HEK293 (cell line): ENCODE results near the gene WDR77.

ENCODE experiments used
- CTCF ChIA-PET: fragments of 350-600 bp; formaldehyde crosslinking; extraction: SDS; loops from one replicate; lab custom pipeline; 2021; ENCODE audit warnings: antibody characterized with exemption; lab: Yijun Ruan, JAX
- POLR2A ChIA-PET: fragments of 300-600 bp; formaldehyde crosslinking; extraction: SDS; loops from one replicate; lab custom pipeline; 2020; ENCODE audit warnings: antibody characterized with exemption, inconsistent platforms; lab: Yijun Ruan, JAX
- H3K27ac ChIP-seq: fragments of 200-500 bp; sonication (Bioruptor generic); 2 replicates; pipeline ENCODE4 v1.5.1; 2014; ENCODE audit warnings: low read depth, low read length, control low read depth, inconsistent platforms; ENCODE audit errors: extremely low read depth
- H3K36me3 ChIP-seq, 2 experiments: fragments of 200-500 bp in 1 of 2; sonication (Bioruptor generic) in 1 of 2; 1 replicate in 1 of 2; 2 replicates in 1 of 2; pipeline ENCODE4 v1.5.1; 2014 to 2017; ENCODE audit warnings: inconsistent platforms in 2 of 2, low read length in 2 of 2; ENCODE audit not compliant: control insufficient read depth in 2 of 2, insufficient read depth in 1 of 2
- H3K4me1 ChIP-seq: fragments of 200-500 bp; sonication (Bioruptor generic); 2 replicates; pipeline ENCODE4 v1.5.1; 2014; ENCODE audit warnings: mild to moderate bottlenecking, low read length, inconsistent platforms; ENCODE audit not compliant: control insufficient read depth, insufficient read depth
- H3K4me3 ChIP-seq: 2 replicates; pipeline ENCODE4 v1.5.1; 2011; ENCODE audit warnings: low read depth, mild to moderate bottlenecking, control low read depth, low read length, moderate library complexity
- H3K9me3 ChIP-seq: fragments of 200-500 bp; sonication (Bioruptor generic); 2 replicates; pipeline ENCODE4 v1.5.1; 2014; ENCODE audit warnings: low read depth, low read length, inconsistent platforms; ENCODE audit not compliant: control insufficient read depth, insufficient read depth
- BCL11A ChIP-seq: fragments of 450-650 bp; formaldehyde crosslinking; IDR thresholded peaks from 2 replicates; pipeline ENCODE4 v1.5.1; 2016; ENCODE audit warnings: low read depth, missing biosample characterization, missing genetic modification characterization
- MEIS1 ChIP-seq: sonication (generic); formaldehyde crosslinking; IDR thresholded peaks from 2 replicates; pipeline ENCODE4 v1.8.1; 2022; ENCODE audit warnings: missing genetic modification reagents, mild to moderate bottlenecking, borderline replicate concordance
- PRDM2 ChIP-seq: fragments of 450-650 bp; formaldehyde crosslinking; IDR thresholded peaks from 2 replicates; pipeline ENCODE4 v1.5.1; 2016; ENCODE audit warnings: missing biosample characterization, missing genetic modification characterization, borderline replicate concordance
- SETDB1 ChIP-seq: IDR thresholded peaks from one replicate; pipeline ENCODE4 v1.6.1; 2017; ENCODE audit warnings: mild to moderate bottlenecking, low read length, moderate library complexity, mixed read lengths; ENCODE audit not compliant: insufficient read length
- SP2 ChIP-seq: fragments of 450-650 bp; formaldehyde crosslinking; IDR thresholded peaks from 2 replicates; pipeline ENCODE4 v1.5.1; 2016; ENCODE audit warnings: missing biosample characterization, missing genetic modification characterization
- TRIM28 ChIP-seq: IDR thresholded peaks from 2 replicates; pipeline ENCODE4 v1.6.1; 2011; ENCODE audit warnings: low read length, control low read depth, borderline replicate concordance
- ZNF202 ChIP-seq: fragments of 450-650 bp; formaldehyde crosslinking; IDR thresholded peaks from 2 replicates; pipeline ENCODE4 v1.5.1; 2016; ENCODE audit warnings: missing biosample characterization, missing genetic modification characterization, borderline replicate concordance
- ZNF350 ChIP-seq: fragments of 450-650 bp; formaldehyde crosslinking; IDR thresholded peaks from 2 replicates; pipeline ENCODE4 v1.5.0; 2017; ENCODE audit warnings: missing biosample characterization, mild to moderate bottlenecking, missing genetic modification characterization
- ZNF37A ChIP-seq: fragments of 450-650 bp; IDR thresholded peaks from 2 replicates; pipeline ENCODE4 v1.5.1; 2018; ENCODE audit warnings: missing biosample characterization, missing genetic modification characterization
- ZNF518A ChIP-seq: fragments of 450-650 bp; formaldehyde crosslinking; conservative IDR thresholded peaks from 2 replicates; pipeline ENCODE4 v1.5.1; 2016; ENCODE audit warnings: low read depth, missing biosample characterization, missing genetic modification characterization
- ZNF561 ChIP-seq: fragments of 450-650 bp; IDR thresholded peaks from 2 replicates; pipeline ENCODE4 v1.5.1; 2018; ENCODE audit warnings: missing biosample characterization, missing genetic modification characterization, borderline replicate concordance
- ZNF621 ChIP-seq: fragments of 450-650 bp; formaldehyde crosslinking; IDR thresholded peaks from 2 replicates; pipeline ENCODE4 v1.5.1; 2017; ENCODE audit warnings: missing biosample characterization, missing genetic modification characterization
- ZNF76 ChIP-seq: fragments of 450-650 bp; formaldehyde crosslinking; IDR thresholded peaks from 2 replicates; pipeline ENCODE4; 2016; ENCODE audit warnings: low read depth, missing biosample characterization, missing genetic modification characterization, borderline replicate concordance
- ZNF791 ChIP-seq: fragments of 450-650 bp; formaldehyde crosslinking; IDR thresholded peaks from 2 replicates; pipeline ENCODE4 v1.5.1; 2016; ENCODE audit warnings: missing biosample characterization, missing genetic modification characterization
- ZSCAN16 ChIP-seq: fragments of 450-650 bp; formaldehyde crosslinking; IDR thresholded peaks from 2 replicates; pipeline ENCODE4 v1.5.1; 2016; ENCODE audit warnings: missing biosample characterization, missing genetic modification characterization
- ZSCAN4 ChIP-seq: fragments of 450-650 bp; formaldehyde crosslinking; IDR thresholded peaks from 2 replicates; pipeline ENCODE4 v1.5.1; 2017; ENCODE audit warnings: missing biosample characterization, missing genetic modification characterization

WDR77 gene

GRCh38 chr1:111475701-111476100 is 26.6 kb upstream of the WDR77 start:
- CTCF ChIA-PET: no interaction called here

GRCh38 chr1:111474521-111474920 is 25.5 kb upstream of the WDR77 start:
- H3K36me3 ChIP-seq: peaks cover 0 to 18% of the 10 kb centered on the region in 2 experiments; a peak in 1 of 3 replicates
- H3K9me3 ChIP-seq: no peaks in the 10 kb centered on the region
- POLR2A ChIA-PET: no interaction called here
- no peak overlapping the region for H3K4me3 ChIP-seq
- TF ChIP-seq TRIM28: no peak
- TF ChIP-seq ZNF621 (tag by site-specific recombination): no peak
- no peak for TF ChIP-seq BCL11A
- CTCF ChIA-PET: interaction anchor here (0.7 to 0.8 kb wide), 2 partner anchors 32 to 129 kb away, joined by 3 to 4 read pairs; no protein-coding TSS in a partner anchor
- H3K4me1 ChIP-seq: no peaks in the 10 kb centered on the region
- no peak overlapping the region for H3K27ac ChIP-seq

More at GRCh38 chr1:111475701-111476100, 26.6 kb upstream of the WDR77 start:
- no peak overlapping the region for H3K27ac ChIP-seq
- H3K4me1 ChIP-seq: no peaks in the 10 kb centered on the region
- peaks cover 0 to 8% of the 10 kb centered on the region in 2 experiments; a peak in 1 of 3 replicates for H3K36me3 ChIP-seq
- H3K4me3 ChIP-seq: no peak overlapping the region
- POLR2A ChIA-PET: interaction anchor here (0.9 kb wide), 1 partner anchor 15 kb away, joined by 3 read pairs; no protein-coding TSS in a partner anchor
- TF ChIP-seq ZNF518A: no peak
- 0 out of 2 replicates have a peak, but pooled peaks have one; percentile 28 for TF ChIP-seq ZSCAN16
- H3K9me3 ChIP-seq: no peaks in the 10 kb centered on the region

GRCh38 chr1:111474106-111474505 is 25.1 kb upstream of the WDR77 start:
- no peaks in the 10 kb centered on the region for H3K4me1 ChIP-seq
- H3K9me3 ChIP-seq: no peaks in the 10 kb centered on the region
- peaks cover 0 to 22% of the 10 kb centered on the region in 2 experiments; a peak in 1 of 3 replicates for H3K36me3 ChIP-seq
- H3K4me3 ChIP-seq: no peak overlapping the region
- POLR2A ChIA-PET: no interaction called here
- H3K27ac ChIP-seq: no peak overlapping the region
- CTCF ChIA-PET: interaction anchor here (0.5 kb wide), 1 partner anchor 79 kb away, joined by 3 read pairs; no protein-coding TSS in a partner anchor
- no peak for TF ChIP-seq PRDM2
- TF ChIP-seq ZSCAN4: no peak
- no peak for TF ChIP-seq ZNF791 (tag by site-specific recombination)
- no peak for TF ChIP-seq ZNF37A (tag by site-specific recombination)
- no peak for TF ChIP-seq SP2 (tag by site-specific recombination)
- no peak for TF ChIP-seq SETDB1
- no peak for TF ChIP-seq ZNF350 (tag by site-specific recombination)
- TF ChIP-seq ZNF561: no peak
- TF ChIP-seq ZNF76: no peak
- TF ChIP-seq MEIS1 (CRISPR knock-in tag): no peak
- TF ChIP-seq ZNF202 (tag by site-specific recombination): no peak
